IPS-18c (cell line): ENCODE results near the gene MGAT4A.
"Not testable (repeated sequence)": the region's sequence is repeated elsewhere in the genome, so short reads cannot be mapped to it uniquely, and the experiment has no call there.

Experiments used
- H3K4me3 ChIP-seq: 2 replicates; pipeline ENCODE4 v1.7.0; 2013; ENCODE audit warnings: low read depth, mild to moderate bottlenecking, low read length, moderate library complexity; ENCODE audit not compliant: insufficient read depth
- H3K9me3 ChIP-seq: one replicate; pipeline ENCODE4 v1.6.1; 2013; ENCODE audit warnings: mild to moderate bottlenecking, low read length, moderate library complexity; ENCODE audit not compliant: control insufficient read depth, insufficient read depth

MGAT4A gene

DNA sequence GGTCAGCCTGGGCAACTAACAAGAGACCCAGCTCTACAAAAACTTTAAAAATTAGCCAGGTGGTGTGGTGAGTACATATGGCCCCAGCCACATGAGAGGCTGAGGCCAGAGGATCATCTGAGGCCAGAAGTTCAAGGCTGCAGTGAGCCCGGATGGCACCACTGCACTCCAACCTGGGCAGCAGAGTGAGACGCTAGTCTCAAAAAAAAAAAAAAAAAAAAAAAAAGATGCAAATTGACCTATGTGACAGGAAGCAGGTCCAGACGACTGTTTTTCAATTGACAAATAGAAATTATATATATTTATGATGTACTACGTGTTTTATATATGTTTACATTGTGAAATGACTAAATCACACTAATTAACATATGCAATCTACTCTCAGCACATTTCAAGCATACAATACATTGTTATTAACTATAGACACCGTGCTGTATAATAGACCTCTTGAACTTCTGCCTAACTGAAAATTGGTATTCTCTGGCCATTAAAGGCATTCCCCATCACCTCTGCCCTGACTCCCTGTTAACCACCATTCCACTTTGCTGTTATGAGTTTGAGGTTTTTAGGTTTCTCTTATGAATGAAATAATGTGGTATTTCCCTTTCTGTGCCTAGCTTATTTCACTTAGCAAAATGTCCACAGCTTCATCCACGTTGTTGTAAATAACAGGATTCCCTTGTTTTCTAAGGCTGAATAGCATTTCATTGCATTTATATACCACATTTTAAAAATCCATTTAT, 32.4 kb upstream of the MGAT4A start:
- Histone ChIP-seq H3K9me3 (no peaks in the 10 kb centered on the region), H3K4me3 (no peak overlapping the region)

DNA sequence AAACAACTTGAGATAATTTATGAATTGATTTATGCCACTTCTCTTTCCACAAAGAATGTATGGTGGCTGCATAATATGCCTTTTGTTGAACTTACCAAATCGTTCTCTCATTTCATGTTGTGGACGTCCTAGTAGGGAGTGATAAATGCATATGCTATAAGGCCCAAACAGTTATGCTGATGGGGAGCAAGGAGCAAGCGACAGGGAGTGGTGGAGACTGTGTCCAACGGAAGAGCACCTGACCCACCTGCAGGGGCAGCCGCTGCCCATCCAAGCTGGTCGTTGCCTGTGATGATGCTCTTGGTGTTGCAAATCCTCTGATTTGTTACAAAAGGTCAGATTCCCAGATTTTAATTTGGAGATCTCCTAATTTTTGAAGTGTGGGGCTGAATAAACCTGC, 31.0 kb upstream of the MGAT4A start:
- H3K4me3 ChIP-seq: no peak overlapping the region
- H3K9me3 ChIP-seq: no peaks in the 10 kb centered on the region

DNA sequence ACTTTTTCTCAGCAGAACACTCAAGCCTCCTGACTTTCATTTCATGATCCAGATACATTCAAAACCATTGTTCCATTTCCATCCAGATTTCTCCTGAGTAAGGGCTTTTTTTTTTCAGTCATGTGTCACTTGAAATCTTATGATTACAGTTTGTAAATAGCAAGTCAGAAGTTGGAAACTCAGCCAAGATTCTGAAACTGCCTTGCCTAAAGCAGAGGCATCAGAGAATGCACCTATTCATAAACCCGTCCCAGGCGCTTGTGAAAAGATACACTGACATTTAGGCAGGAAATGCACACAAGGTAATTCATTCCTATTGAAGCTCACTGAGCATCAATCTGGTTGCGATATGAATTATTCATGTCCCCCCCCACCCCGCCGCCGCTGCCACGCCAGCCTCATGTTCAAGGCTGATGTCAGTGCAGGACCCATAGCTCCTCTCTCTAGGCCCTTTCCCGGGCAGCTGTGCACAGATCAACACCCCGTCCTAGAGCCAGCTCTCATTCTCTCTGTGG, 30.4 kb upstream of the MGAT4A start:
- Histone ChIP-seq H3K4me3 (no peak overlapping the region), H3K9me3 (no peaks in the 10 kb centered on the region)

DNA sequence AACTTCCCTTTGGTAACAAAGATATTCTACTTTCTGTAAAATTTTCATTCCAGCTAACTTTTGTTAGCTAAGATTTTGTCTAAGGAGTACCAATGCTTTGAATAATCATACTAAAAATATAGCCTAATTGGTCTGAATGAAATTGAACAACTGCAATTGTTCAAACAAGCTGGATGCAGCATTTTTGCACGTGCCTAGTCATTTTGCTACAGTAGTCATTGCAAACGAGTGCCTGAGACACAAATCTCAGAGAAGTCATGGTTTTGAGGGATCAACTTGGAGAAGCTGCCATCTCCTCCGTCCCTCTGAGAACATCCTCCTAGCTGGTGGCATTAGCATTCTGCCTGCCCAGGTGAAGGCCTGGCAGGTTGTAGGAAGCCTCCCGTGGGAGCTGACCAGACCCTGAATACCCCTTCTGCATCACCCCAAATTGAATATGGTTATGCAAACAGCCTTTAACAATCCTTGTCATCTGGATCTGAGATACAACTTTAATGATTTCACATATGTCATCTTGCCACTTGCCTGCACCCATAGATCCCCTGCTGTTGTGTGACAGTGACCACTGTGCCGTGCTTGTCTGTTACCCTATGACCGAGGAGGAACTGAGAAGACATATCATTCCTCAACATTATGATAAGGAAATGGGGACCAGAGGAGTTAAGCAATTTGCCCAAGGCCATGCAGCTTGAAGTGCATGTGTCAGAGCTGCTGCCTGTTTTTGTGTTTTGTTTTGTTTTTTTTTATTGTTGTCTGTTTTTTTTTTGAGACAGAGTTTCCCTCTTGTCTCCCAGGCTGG, 29.1 kb upstream of the MGAT4A start:
- H3K4me3 ChIP-seq: no peak overlapping the region
- no peaks in the 10 kb centered on the region for H3K9me3 ChIP-seq

DNA sequence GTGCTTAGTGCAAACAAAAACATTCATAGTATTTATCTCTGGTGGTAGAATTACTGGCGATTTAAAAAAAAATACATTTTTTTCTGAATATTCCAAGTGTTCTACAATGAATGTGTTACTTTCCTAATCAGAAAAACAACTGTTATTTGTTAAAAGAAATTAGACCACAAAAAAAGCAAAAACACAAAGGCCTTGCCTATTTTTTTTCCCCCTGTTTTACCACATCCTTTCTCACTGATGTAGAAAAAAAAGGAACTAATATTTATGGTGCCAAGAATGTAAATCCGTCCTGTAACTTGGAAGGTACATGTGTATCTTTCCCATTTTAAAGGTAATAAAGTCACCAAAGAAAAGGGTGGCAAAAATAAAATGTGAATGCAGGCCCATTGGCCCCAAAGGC, 28.4 kb upstream of the MGAT4A start:
- H3K4me3 ChIP-seq: no peak overlapping the region

DNA sequence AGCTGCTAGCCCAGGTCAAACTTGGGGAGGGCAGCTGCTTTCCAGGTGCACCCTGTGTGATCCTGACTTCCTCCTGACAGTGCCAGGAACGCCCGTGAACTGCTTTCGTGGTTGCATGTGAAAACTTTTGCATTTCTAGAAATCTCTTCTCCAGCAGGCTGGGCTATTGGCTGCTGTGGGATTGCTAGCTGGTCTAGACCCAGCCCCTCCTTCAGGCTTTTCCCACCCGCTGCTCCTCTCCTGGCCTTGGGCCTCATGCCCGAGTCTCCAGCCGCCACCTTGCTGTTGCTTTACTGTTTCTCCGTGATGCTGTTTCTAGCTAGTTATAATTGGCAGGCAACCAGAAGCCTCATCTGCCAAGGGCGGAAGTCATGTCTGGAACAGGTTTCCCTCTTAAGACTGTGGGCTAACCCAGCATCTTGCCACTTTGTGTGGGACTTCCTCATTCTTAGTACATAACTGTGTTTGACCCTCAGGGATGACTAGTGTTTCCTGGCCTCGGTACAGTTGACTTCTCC, 27.0 kb upstream of the MGAT4A start:
- Histone ChIP-seq H3K4me3 (no peak overlapping the region), H3K9me3 (no peaks in the 10 kb centered on the region)

More for the DNA sequence above, 28.4 kb upstream of the MGAT4A start:
- H3K9me3 ChIP-seq: no peaks in the 10 kb centered on the region

DNA sequence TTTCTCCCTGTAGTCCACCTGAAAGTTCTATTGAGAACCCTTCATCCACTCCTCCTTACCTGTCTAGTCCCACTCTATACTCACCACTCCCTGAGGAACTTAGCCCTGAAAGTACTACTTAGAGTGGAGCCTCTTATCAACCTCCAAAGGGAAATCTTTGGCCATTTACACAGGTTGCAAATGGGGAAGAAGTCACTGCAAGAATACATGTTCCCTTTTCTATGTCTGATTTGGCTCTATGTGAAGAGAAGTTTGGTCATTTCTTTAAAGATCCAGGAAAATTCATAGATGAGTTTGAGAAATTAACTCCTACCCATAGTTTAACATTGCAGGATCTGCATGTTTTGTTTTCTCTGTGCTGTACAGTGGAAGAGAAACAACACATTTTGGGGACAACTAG, 22.9 kb upstream of the MGAT4A start:
- no peak overlapping the region for H3K4me3 ChIP-seq
- no peaks in the 10 kb centered on the region for H3K9me3 ChIP-seq

DNA sequence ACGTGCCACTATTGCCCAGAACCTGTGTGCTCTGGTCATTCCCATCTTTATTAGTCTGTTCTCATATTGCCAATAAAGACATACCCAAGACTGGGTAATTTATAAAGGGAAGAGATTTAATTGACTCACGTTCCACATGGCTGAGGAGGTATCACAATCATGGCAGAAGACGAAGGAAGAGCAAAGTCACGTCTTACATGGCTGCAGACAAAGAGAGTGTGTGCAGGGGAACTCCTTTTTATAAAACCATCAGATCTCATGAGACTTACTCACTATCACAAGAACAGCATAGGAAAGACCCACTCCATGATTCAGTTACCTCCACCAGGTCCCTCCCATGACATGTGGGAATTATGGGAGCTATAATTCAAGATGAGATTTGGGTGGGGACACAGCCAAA, 21.8 kb upstream of the MGAT4A start:
- not testable (repeated sequence) for H3K9me3 ChIP-seq, H3K4me3 ChIP-seq

DNA sequence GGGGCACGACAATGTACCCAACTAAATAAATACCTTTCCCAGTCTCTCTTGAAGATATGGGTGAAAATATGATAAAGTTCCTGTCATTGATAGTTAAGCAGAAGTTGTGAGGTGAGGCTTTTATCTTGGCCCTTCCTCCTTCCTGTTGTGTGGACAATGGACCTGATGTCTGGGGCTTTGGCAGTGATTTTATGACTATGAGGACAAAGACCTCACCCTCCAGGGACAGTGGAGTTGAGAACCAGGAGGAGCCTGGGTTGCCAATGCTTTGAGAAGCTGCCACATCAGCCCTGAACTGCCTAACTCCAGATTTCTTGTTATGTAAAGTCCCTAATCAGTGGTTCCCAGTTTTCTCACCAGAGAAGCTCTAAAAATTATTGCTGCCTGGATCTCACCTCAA, 20.8 kb upstream of the MGAT4A start:
- Histone ChIP-seq H3K9me3 (no peaks in the 10 kb centered on the region), H3K4me3 (no peak overlapping the region)

DNA sequence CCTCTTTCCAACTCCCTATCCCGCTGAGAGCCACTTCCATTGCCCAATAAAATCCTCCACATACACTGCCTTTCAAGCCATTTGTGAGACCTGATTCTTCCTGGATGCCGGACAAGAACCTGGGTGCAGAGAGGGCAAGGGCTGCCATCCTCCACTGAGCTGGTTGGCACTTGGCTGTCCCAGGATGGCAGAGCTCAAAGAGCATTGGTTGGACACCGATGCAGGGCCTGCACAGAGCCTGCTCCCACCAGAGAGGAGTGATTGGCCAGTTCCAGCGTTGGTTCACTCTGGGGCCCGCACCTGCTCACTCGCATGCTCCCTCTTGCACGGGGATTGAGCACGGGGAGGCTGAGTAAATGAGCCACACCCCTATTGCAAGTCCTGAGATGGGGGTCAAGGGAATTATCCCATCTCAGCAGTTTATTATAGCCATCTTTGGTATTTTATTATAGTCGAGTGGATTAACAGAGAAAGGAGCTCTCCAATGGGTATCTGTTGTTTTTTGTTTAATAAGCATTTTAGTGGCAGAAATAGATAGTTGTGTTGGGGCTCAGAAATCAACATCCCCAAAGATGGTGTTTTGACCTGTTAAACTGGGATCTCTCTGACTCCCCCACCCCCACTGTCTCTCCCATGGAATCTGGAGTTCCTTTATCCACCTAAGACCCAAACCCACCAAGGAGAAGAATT, 19.8 kb upstream of the MGAT4A start:
- no peaks in the 10 kb centered on the region for H3K9me3 ChIP-seq
- no peak overlapping the region for H3K4me3 ChIP-seq

DNA sequence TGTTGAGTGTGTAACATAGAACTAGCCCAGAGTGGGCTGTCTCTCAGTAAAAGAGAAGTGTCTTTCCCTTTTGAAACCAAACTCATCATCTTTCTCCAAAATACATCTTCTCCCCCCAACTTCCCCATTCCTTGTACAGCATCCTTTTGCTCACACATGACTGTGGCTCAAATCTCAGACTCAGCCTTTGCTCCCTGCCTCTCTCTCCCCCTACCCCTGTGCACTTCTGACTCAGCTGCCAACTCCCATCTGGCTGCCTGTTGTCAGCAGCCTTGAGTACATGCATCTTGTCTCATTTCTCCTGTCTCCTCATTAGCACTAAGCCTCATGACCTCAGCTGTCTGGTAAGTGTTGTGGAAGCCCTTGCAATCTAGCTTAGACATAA, 18.1 kb upstream of the MGAT4A start:
- H3K9me3 ChIP-seq: no peaks in the 10 kb centered on the region
- H3K4me3 ChIP-seq: no peak overlapping the region

DNA sequence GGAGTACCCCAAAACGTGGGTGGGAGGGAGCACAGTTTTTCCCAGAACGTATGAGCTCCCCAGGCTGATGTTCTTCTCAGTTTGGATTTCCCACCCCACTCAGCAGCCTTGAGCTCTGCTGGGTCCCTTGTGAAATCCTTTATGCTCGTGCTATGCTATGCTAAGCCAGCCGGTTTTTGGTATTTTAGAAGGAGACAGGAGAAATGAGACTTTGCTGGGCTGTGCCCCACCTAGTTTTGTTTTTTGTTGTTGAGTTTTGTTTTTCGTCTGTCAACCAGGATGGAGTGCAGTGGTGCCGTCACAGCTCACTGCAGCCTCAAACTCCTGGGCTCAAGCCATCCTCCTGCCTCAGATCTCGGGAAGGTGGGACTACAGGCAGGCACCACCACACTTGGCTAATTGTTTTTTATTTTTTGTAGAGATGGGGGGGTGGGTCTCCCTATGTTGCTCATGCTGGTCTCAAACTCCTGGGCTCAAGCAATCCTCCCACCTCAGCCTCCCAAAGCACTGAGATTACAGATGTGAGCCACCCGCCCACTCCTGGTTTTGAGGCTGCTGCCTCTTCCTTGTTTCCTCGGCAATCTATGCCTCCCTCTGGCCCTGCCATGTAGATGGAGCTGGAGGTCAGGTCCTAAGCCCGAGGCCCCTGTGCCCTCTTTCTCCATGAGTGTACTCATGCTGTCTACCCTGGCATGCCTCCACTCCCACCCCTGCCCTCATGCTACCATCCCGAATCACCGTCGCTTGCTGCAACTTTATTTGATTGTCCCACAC, 17.5 kb upstream of the MGAT4A start:
- Histone ChIP-seq H3K4me3 (no peak overlapping the region), H3K9me3 (no peaks in the 10 kb centered on the region)

DNA sequence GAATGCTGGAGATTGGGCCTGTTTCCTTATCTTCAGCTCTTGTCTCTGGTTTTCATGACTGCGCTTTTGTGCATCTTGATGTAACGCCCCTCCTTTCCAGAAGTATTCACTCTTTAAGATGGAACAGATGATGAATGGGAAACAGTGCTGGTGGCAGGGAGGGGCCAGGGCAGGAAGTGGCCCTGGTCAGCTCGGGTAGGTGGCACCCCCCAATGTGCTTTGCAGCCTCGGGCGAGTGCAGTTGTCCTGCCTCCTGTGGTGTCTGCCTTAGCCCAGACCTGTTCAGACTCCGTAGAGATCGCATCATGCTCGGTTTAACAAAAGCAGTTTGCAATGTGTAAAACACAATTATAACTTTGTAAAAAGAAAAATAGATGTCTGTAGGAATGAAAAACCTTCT, 17.0 kb upstream of the MGAT4A start:
- H3K4me3 ChIP-seq: no peak overlapping the region
- H3K9me3 ChIP-seq: no peaks in the 10 kb centered on the region

DNA sequence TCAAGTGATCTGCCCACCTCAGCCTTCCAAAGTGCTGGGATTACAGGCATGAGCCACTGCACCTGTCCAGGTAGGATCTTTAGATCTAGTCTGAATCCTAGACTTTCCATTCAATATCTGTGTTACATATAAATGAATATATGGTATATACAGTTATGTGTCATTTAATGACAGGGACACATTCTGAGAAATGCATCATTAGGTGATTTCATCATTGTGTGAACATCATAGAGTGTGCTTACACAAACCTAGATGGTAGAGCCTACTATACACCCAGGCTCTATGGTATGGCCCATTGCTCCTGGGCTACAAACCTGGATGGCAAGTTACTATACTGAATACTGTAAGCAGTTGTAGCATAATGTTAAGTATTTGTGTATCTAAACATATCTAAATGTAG, 15.5 kb upstream of the MGAT4A start:
- H3K4me3 ChIP-seq: no peak overlapping the region

DNA sequence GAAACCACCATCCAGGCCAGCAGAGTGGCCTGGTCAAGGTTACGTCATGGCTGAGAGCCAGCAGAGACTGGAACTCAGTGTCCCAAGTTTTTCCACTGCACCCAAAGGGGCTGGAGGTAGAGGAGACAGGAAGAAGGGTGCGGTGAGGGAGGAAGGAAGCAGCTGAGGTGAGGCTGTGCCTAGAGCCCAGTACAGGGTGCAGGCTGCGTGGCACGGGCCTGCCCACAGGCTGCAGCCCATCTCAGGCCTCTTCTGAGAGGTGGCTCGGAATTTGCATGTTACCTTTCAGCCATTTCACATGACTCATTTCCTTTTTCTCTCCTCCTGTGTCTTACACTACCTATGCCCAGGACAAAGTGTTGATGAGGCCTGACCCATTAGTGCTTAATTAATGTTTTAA, 13.7 kb upstream of the MGAT4A start:
- H3K9me3 ChIP-seq: no peaks in the 10 kb centered on the region
- no peak overlapping the region for H3K4me3 ChIP-seq

More for the DNA sequence above, 15.5 kb upstream of the MGAT4A start:
- no peaks in the 10 kb centered on the region for H3K9me3 ChIP-seq

DNA sequence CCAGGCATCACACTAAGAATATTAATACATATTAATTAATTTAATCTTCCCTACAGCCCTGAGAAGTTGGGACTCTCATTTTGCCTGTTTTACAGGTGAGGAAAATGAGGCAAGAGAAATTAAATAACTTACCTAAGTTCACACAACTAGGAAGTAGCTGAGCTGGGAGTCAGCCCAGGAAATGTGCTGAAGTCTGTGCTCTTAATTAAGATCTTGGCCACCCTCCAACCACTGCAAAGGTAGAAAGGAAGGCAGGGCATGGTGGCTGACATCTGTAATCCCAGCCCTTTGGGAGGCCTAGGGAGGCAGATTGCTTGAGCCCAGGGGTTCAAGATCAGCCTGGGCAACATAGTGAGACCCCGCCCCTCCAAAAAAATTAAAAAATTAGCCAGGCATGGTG, 12.9 kb upstream of the MGAT4A start:
- Histone ChIP-seq H3K4me3 (no peak overlapping the region), H3K9me3 (no peaks in the 10 kb centered on the region)

DNA sequence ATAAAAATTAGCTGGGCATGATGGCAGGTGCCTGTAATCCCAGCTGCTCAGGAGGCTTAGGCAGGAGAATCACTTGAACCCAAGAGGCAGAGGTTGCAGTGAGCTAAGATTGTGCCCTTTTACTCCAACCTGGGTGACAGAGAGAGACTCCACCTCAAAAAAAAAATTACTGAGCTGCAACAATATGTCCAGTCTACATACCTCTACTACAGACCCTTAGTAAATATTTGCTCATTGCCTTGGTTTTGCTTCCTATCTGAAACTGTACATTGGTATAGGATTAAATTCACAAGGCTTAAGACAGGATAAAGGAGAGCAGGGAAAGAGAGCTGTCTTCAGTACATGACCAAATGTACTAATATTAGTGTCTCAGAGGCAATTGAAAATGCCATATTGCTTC, 8.1 kb upstream of the MGAT4A start:
- Histone ChIP-seq H3K9me3 (no peaks in the 10 kb centered on the region), H3K4me3 (no peak overlapping the region)
